GM13977 (cell line): ENCODE data around the gene FLRT3.

Experiments
- DNase-seq: peaks from one replicate; pipeline ENCODE4 v3.0.0; 2012; ENCODE audit warnings: low spot score
- CTCF ChIP-seq: IDR thresholded peaks from 2 replicates; pipeline ENCODE4 v1.5.1; 2012; ENCODE audit warnings: mild to moderate bottlenecking, control low read depth; ENCODE audit not compliant: insufficient read depth; ENCODE audit errors: extremely low read depth, missing control alignments
- in situ Hi-C: fragments of 300-500 bp; cut with MboI; formaldehyde crosslinking; loops from one replicate; pipeline ENCODE4 v1.12.0; 2022; ENCODE audit warnings: low sequenced_read_pairs, low pct_unique_long_range_greater_than_20kb, mixed read lengths, inconsistent platforms; ENCODE audit not compliant: unreplicated experiment

Gene FLRT3

DNA sequence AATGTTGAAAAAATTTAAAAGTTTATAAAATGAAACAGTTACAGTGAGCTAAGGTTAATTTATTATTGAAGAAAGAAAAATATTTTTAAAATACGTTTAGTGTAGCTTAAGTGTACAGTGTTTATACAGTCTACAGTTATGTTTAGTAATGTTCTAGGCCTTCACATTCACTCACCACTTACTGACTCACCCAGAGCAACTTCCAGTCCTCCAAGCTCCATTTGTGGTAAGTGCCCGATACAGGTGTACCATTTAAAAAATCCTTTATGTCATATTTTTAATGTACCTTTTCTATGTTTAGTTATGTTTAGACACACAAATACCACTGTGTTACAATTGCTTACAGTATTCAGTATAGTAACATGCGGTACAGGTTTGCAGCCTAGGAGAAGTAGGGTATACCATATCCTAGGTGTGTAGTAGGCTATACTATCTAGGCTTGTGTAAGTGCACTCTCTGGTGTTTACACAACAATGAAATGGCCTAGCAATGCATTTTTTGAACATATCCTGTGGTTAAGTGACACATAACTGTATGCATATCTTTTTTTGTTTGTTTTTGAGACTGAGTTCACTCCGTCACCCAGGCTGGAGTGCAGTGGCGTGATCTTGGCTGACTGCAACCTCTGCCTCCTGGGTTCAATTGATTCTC is 26.3 kb downstream of the FLRT3 start:
- in situ Hi-C loops, result no loop called here
- no peak for DNase-seq
- TF ChIP-seq CTCF, result no peak

GRCh38 chr20:14307956-14308355 is 29.5 kb downstream of the FLRT3 start:
- no peak for TF ChIP-seq CTCF
- DNase-seq, result no peak
- in situ Hi-C loops, result no loop called here

DNA sequence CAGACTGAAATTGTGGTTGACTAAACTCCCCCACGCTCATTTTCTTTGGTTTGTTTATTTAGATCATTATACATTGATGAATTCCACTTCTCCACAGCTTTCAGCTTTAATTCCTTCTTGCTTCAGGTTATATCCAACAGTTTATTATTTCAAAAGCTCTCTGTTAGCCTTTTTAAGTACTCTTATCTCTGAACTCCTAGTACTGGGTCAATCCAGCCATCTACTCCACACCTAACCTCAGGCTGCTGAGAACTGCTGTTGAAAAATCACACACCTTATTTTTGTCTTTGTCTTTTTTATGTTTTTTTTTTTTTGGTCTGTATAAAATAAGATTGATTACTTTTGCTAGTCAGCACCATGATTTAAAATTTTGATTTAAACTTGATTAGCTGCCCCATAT is 32.9 kb downstream of the FLRT3 start:
- in situ Hi-C loops, result no loop called here
- TF ChIP-seq CTCF, result no peak
- no peak for DNase-seq

DNA sequence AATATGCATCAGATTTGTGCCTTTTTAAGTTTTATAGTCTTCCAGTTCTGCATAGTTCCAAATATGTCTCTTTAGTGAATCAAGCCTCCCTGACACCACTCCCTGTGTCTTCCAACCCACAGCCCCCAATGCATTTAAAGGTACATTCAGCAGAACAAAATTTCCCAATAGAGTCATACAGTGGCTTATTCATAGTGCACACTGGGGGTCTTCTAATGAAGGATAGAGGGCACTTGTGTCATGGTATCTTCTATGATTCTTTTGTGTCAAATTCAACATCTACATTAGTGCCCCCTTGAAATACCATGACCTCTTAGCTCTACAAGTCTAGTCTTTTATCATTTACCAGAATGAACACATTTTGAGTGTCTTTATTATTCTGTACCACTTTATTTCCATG is 33.8 kb downstream of the FLRT3 start:
- no peak for TF ChIP-seq CTCF
- in situ Hi-C loops, result no loop called here
- no peak for DNase-seq

- in situ Hi-C loops, result no loop called here
- no peak for DNase-seq
- no peak for TF ChIP-seq CTCF
Observed at GRCh38 chr20:14303106-14303505, 34.3 kb downstream of the FLRT3 start.

DNA sequence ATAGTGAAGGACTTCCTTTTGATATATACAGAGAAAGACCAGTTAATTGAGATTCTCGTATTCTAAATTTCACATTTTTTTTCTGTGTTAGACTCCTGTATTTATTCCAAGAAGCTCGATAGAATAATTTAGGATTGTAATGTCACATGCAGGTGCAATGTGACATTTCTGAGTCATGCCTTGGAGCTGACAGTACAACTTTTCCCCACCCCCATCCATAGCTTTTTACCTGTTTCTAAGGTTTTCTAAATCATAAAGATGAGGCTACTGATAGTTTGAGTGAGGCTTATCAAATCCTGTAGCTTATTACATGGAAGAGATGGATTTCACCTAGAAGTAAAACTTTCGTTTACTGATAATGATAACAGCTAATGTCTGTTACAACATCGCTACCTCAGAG is 37.6 kb downstream of the FLRT3 start:
- in situ Hi-C loops, result no loop called here
- no peak for DNase-seq
- no peak for TF ChIP-seq CTCF
